GM19099 (cell line): ENCODE results near the gene SNED1.

Experiments used
- POLR2A ChIP-seq: IDR thresholded peaks from 3 replicates; pipeline ENCODE4 v1.6.1; 2011; ENCODE audit warnings: low read depth; ENCODE audit not compliant: insufficient read length; ENCODE audit errors: extremely low read depth

The SNED1 gene

GRCh38 chr2:241033336-241033987, 35.0 kb downstream of the SNED1 start:
- no peak for TF ChIP-seq POLR2A

DNA sequence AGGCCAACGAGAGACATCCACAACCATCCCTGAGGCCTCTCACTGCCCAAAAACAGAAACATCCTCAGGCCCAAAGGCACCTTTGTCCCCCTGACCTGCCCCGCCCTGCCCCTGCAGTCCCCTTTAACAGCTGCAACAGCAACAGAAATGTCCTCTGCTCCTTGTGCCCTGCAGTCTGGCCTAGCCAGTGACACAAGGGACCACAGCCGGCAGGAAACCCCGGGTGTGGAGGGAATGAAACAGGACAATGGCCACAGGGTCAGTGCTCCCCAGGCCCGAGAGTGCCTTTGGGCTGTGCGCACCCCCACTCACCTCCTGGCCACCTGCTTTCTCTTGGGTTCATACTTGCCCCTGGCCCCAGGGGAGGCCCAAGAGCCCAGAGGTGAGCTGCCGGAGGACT, 35.6 kb downstream of the SNED1 start:
- TF ChIP-seq POLR2A = no peak

- no peak for TF ChIP-seq POLR2A
Observed at GRCh38 chr2:241034490-241035141, 36.2 kb downstream of the SNED1 start.

DNA sequence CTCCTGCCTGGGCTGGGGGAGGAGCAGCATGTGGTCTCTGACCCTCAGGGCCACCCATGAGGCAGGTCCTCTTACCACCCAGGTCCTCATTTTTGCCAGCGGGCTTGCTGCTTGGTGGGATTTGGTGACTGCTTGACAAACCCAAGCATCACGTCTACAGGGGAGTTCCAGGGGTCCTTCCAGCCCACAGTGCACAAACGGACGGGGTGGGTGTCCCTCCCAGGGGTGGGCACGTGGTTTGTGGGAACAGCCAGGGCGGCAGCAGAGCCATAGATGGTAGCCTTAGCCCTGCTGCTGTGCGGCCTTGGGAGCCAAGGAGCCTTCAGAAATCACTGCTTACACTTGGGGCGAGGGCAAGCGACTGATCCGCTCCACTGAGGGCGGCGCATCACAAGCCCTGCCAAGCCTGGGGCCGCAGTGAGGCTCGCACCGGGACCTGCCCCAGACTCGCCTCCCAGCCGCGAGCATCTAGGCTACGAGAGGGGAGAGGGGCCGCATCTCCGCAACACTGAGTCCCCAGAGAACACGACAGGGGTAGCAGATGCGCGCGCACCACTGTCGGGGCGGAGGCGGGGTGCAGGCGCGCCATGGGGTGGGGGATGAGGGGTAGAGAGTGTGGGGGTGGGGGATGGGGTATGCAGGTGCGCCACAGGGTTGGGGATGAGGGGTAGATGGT, 36.9 kb downstream of the SNED1 start:
- no peak for TF ChIP-seq POLR2A

GRCh38 chr2:241035818-241036396, 37.5 kb downstream of the SNED1 start:
- no peak for TF ChIP-seq POLR2A

DNA sequence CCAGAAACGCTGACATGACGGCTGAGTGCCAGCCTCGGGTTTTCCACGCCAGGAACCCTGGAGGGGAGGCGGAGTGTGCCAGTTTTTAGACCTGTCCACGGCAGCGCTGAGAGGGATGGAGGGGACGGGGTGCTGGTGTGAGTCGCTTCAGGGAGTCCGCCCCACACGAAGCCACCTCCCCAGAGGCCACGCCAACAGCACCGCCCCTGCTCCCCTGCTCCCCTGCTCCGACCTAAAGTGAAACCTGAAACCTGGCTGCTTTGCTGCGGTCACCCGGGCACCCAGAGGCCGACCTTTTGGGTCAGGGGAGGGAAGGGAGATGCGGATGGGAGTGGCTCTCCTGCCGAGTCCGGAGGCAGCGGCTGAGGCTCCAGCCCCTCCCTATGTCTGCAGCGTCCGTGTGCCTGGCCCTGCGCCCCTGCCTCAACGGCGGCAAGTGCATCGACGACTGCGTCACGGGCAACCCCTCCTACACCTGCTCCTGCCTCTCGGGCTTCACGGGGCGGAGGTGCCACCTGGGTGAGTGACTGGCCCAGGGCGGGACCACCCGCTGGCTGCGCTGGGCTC, 38.1 kb downstream of the SNED1 start:
- no peak for TF ChIP-seq POLR2A

DNA sequence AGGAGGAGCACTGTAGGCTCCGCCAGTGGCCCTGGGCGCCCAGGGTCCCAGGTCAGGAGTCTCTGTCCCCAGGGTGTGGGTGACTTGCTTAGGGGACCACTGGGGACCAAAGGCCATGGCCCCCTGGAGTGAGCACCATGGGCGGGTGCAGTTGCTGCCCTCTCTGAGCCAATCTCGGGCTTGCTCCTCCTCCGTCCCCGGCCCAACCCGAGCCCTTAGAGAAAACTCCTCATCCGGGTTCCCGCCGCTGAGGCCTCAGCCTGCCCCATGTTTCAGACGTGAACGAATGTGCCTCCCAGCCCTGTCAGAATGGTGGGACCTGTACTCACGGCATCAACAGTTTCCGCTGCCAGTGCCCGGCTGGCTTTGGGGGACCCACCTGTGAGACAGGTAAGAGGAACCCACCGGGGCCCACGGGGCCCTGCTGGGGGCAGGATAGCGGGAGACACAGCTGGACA, 38.6 kb downstream of the SNED1 start:
- peak; percentile 27 for TF ChIP-seq POLR2A

DNA sequence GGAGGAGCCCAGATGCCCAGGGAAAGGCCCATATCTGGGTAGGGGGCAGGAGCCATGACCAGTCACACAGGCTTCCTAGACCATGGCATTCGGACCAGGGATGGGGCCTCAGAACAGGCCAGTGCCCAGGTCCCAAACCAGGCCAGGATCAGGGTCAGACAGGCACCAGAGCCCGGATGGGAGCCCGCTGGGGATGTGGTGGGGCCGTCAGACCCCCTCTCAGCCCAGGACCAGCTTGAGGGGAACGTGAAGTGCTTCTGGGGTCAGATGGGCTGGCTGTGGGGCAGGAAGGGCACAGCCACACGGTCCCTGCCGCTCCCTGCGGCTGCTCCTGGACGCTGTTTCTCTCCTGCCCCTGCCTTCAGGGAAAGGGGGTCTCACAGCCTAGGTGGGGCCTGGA, 39.1 kb downstream of the SNED1 start:
- no peak for TF ChIP-seq POLR2A

DNA sequence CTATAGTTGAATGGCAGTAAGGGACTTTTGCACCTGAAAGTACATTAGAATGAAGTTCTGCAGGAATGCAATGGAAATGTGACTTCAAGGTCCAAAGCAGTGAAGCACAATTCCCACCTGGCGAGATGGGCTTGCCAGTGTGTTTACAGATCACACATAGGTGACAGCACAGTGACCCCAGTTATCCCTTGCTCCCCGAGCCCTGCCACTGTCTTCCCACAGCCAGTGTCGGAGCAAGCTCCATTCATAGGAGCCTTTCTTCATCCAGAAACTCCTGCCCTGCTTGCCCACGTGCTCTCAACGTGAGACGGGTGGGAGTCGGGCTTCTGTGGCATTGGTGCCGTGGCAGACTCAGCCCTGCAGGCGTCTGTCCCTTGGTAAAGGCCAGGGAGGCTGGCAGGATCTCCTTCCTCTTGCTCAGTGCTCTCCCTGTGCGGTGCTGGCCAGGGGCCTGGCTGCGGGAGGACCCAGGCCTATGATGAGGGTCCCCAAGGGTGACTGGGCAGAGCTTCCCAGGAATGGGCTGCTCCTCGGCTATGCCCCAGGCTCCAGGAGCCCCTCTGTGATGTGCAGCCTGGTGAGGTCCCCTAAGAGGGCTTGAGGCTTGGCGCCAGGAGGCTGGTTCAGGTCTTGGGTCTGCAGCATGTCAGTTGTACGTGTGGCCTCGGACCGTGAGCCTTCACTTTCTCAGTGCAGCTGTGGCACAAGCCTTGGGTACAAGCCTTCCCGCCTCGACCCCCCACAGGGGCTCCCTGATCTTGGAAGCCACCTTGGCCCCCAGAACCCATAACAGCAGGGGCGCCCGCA, 40.2 kb downstream of the SNED1 start:
- no peak for TF ChIP-seq POLR2A

DNA sequence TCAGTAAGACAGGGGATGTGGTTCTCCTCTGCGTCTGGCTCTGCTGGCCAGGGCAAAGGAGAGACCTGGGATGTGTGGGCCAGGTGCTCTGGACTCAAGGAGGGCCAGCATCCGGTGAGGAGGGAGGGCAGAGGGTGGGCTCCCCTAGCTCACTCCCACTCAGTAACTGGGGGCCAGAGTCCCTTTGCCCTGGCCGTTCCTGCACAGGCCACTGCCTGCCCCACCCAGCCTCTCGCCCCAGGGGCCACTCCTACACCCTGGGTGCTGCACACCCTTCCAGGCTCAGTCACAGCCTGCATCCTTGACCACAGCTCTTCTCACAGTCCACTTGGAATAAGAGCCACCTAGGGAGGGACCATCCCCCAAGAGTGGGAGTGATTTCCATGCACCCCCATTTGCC, 41.0 kb downstream of the SNED1 start:
- no peak for TF ChIP-seq POLR2A

DNA sequence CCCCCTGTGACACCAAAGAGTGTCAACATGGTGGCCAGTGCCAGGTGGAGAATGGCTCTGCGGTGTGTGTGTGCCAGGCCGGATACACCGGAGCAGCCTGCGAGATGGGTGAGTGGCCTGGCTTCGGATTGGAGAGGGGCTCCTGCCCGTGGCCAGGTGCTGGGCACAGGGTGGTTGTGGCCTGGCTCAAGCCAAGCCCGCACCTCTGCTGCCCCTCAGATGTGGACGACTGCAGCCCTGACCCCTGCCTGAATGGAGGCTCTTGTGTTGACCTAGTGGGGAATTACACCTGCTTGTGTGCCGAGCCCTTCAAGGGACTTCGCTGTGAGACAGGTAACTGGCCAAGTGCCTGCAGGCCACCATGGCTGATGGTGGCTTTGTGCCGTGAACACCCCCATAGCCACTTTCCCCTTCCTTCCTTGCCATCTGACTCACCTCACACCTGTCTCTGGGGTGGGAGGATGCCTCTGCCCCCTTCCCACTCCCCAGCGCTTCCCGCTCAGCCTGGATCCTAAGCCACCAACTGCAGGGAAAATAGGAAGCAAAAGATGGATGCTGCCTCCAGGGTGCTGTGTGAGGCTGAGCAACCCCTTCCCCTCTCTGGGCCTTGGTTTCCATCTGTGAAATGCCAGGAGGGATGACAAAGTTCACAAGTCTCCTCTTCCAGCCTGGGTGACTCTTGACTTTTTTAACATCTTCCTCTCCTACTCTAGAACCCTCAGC, 41.8 kb downstream of the SNED1 start:
- no peak for TF ChIP-seq POLR2A

DNA sequence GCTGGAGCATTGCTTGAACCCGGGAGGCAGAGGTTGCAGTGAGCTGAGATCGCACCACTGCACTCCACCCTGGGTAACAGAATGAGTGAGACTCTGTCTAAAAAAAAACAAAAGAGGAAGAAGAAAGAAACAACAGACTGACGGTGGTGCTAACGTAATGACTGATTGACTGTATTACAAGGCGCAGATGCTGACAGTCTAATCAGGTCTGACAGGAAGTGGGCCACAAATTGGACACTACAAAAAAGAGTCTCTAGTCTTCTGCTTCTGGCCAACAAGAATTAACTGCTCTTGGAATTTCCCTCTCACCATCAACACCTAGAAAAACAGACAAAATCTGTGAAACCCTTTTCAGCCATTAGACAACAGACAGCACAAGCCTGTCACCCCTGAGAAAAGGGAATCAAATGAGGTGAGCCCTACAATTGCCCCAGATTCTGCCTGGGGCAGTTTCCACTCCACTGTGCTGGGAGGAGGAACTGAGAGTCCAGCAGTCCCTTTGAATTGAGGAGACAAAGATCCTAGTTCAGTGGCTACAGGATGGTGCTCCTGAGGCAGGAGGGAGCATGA, 43.3 kb downstream of the SNED1 start:
- TF ChIP-seq POLR2A = no peak

GRCh38 chr2:241043581-241043980, 45.2 kb downstream of the SNED1 start:
- TF ChIP-seq POLR2A = no peak

- no peak for TF ChIP-seq POLR2A
Observed at GRCh38 chr2:241047253-241048010, 49.0 kb downstream of the SNED1 start.
